WTC11 (cell line): ENCODE results near the gene ZNF382. TPM values are rescaled to one million over a fixed set of nuclear protein-coding genes. Genes with fewer than 3 reads are reported as not detected.
A peak's percentile ranks its signal among the peaks of the same experiment; 100 is the strongest.
"Not testable (repeated sequence)": the region's sequence is repeated elsewhere in the genome, so short reads cannot be mapped to it uniquely, and the experiment has no call there.

Source experiments
- ATAC-seq: fragments of 200-7000 bp; cut with Tn5 transposase; 2 replicates; pipeline ENCODE4 v1.10.0; 2021; ENCODE audit warnings: mild to moderate bottlenecking, moderate library complexity
- CTCF ChIA-PET: fragments of 300-600 bp; sonication (Branson Sonifier 250); formaldehyde crosslinking; loops from one replicate; lab custom pipeline; 2021; ENCODE audit warnings: antibody characterized with exemption; lab: Charles Lee
- POLR2A ChIA-PET: fragments of 350-600 bp; sonication (Branson Sonifier 250); formaldehyde crosslinking; loops from one replicate; lab custom pipeline; 2021; ENCODE audit warnings: antibody characterized with exemption; lab: Charles Lee
- DNase-seq: peaks from one replicate; pipeline ENCODE4 v3.0.0; 2021; ENCODE audit warnings: low spot score
- H3K27ac Mint-ChIP-seq: 2 replicates; pipeline ENCODE4 v1.8.0; 2021; ENCODE audit warnings: mixed read lengths
- H3K27me3 Mint-ChIP-seq: 2 replicates; pipeline ENCODE4 v1.8.0; 2021; ENCODE audit warnings: low read depth, mild to moderate bottlenecking, moderate library complexity, mixed read lengths
- H3K36me3 Mint-ChIP-seq: 2 replicates; pipeline ENCODE4 v1.8.0; 2021; ENCODE audit warnings: mixed read lengths
- H3K4me1 Mint-ChIP-seq: 2 replicates; pipeline ENCODE4 v1.8.0; 2022; ENCODE audit warnings: mixed read lengths
- H3K4me3 Mint-ChIP-seq: 2 replicates; pipeline ENCODE4 v1.8.0; 2021; ENCODE audit warnings: mild to moderate bottlenecking, moderate library complexity, mixed read lengths
- H3K9me3 Mint-ChIP-seq: 2 replicates; pipeline ENCODE4 v1.8.0; 2021; ENCODE audit warnings: mixed read lengths
- CREM ChIP-seq: sonication (generic); formaldehyde crosslinking; IDR thresholded peaks from 2 replicates; pipeline ENCODE4 v1.8.1; 2022; ENCODE audit warnings: mild to moderate bottlenecking, missing genetic modification reagents, moderate library complexity
- E2F1 ChIP-seq: sonication (generic); formaldehyde crosslinking; IDR thresholded peaks from 2 replicates; pipeline ENCODE4 v1.8.0; 2022; ENCODE audit warnings: mild to moderate bottlenecking, missing genetic modification reagents
- E2F5 ChIP-seq: sonication (generic); formaldehyde crosslinking; IDR thresholded peaks from 2 replicates; pipeline ENCODE4 v1.8.1; 2022; ENCODE audit warnings: mild to moderate bottlenecking, moderate library complexity, missing genetic modification reagents
- JUN ChIP-seq: sonication (generic); formaldehyde crosslinking; IDR thresholded peaks from 2 replicates; pipeline ENCODE4 v1.8.0; 2023; ENCODE audit warnings: mild to moderate bottlenecking, missing genetic modification reagents
- TCF7 ChIP-seq: sonication (generic); formaldehyde crosslinking; IDR thresholded peaks from 2 replicates; pipeline ENCODE4 v1.8.0; 2022; ENCODE audit warnings: mild to moderate bottlenecking, low read depth, missing genetic modification reagents, moderate library complexity
- TEAD4 ChIP-seq: sonication (generic); formaldehyde crosslinking; IDR thresholded peaks from 2 replicates; pipeline ENCODE4 v1.8.0; 2022; ENCODE audit warnings: mild to moderate bottlenecking, missing genetic modification reagents
- ZBTB43 ChIP-seq: sonication (generic); formaldehyde crosslinking; IDR thresholded peaks from 2 replicates; pipeline ENCODE4 v1.8.1; 2023; ENCODE audit warnings: mild to moderate bottlenecking, missing genetic modification reagents
- ZNF281 ChIP-seq: sonication (generic); formaldehyde crosslinking; IDR thresholded peaks from 2 replicates; pipeline ENCODE4 v1.8.0; 2023; ENCODE audit warnings: mild to moderate bottlenecking, missing genetic modification reagents
- ZNF317 ChIP-seq: sonication (generic); formaldehyde crosslinking; IDR thresholded peaks from 2 replicates; pipeline ENCODE4 v1.8.1; 2023; ENCODE audit warnings: low read depth, mild to moderate bottlenecking, moderate library complexity, missing genetic modification reagents, borderline replicate concordance
- ZNF396 ChIP-seq: fragments of 250-450 bp; sonication (Bioruptor Pico); IDR thresholded peaks from 2 replicates; pipeline ENCODE4 v1.8.0; 2021; ENCODE audit warnings: mild to moderate bottlenecking, moderate library complexity, borderline replicate concordance
- ZNF416 ChIP-seq: fragments of 250-450 bp; sonication (Bioruptor Pico); IDR thresholded peaks from 2 replicates; pipeline ENCODE4 v1.9.0; 2021; ENCODE audit warnings: mild to moderate bottlenecking, inconsistent platforms
- ZNF425 ChIP-seq: fragments of 250-450 bp; sonication (Bioruptor Pico); conservative IDR thresholded peaks from 2 replicates; pipeline ENCODE4 v1.9.0; 2021; ENCODE audit warnings: mild to moderate bottlenecking
- ZNF532 ChIP-seq: fragments of 250-450 bp; sonication (Bioruptor Pico); IDR thresholded peaks from 2 replicates; pipeline ENCODE4 v1.9.0; 2021; ENCODE audit warnings: mild to moderate bottlenecking, borderline replicate concordance
- total RNA-seq: library from RNA; stranded (reverse); gene quantifications from 3 replicates; pipeline ENCODE4 v1.2.3, GENCODE V29; 2021

Gene ZNF382
- total RNA-seq, 1 experiment from 2014 or later, result 8.2 TPM

- H3K27ac Mint-ChIP-seq, POLR2A ChIA-PET, CTCF ChIA-PET, DNase-seq, H3K36me3 Mint-ChIP-seq, ATAC-seq, H3K9me3 Mint-ChIP-seq, H3K4me3 Mint-ChIP-seq: not testable (repeated sequence)
- Mint-ChIP-seq H3K27me3 (peaks cover 34% of the 10 kb centered on the region), H3K4me1 (peaks cover 13% of the 10 kb centered on the region)
Observed at GRCh38 chr19:36602681-36603080, 2.4 kb upstream of the ZNF382 start.

GRCh38 chr19:36604656-36605100 is 435 bp upstream of the ZNF382 start:
- peak; percentile 26 for DNase-seq
- ATAC-seq, result peak; percentile 50
- POLR2A ChIA-PET, result interaction anchor here (0.7 to 1.3 kb wide), 2 partner anchors 31 to 542 kb away, joined by 3 to 5 read pairs; partner anchors contain the start of gene ZNF529
- peaks cover 34% of the 10 kb centered on the region for H3K27me3 Mint-ChIP-seq
- peaks cover 13% of the 10 kb centered on the region for H3K4me1 Mint-ChIP-seq
- H3K9me3 Mint-ChIP-seq, result no peaks in the 10 kb centered on the region
- H3K4me3 Mint-ChIP-seq, result peak overlapping the region; percentile 82
- TF ChIP-seq E2F5 (CRISPR knock-in tag) (no peak), JUN (CRISPR knock-in tag) (no peak), E2F1 (CRISPR knock-in tag) (no peak), ZNF281 (CRISPR knock-in tag) (peak; percentile 17; the same call in 1 of the 2 replicates), ZBTB43 (CRISPR knock-in tag) (no peak), ZNF532 (CRISPR knock-in tag) (no peak)
- CTCF ChIA-PET, result no interaction called here
- no peaks in the 10 kb centered on the region for H3K36me3 Mint-ChIP-seq
- H3K27ac Mint-ChIP-seq, result no peak overlapping the region

GRCh38 chr19:36605877-36606478 is 865 bp downstream of the ZNF382 start:
- POLR2A ChIA-PET, result interaction anchor here (1.3 kb wide), 1 partner anchor 33 kb away, joined by 5 read pairs; the partner anchor contains the start of gene ZNF529
- DNase-seq (no peak), ATAC-seq (no peak)
- Mint-ChIP-seq H3K4me1 (peaks cover 13% of the 10 kb centered on the region), H3K36me3 (no peaks in the 10 kb centered on the region), H3K4me3 (peak overlapping the region; percentile 82), H3K9me3 (no peaks in the 10 kb centered on the region), H3K27ac (no peak overlapping the region), H3K27me3 (peaks cover 34% of the 10 kb centered on the region)
- CTCF ChIA-PET, result no interaction called here
- no peak for TF ChIP-seq TEAD4 (CRISPR knock-in tag)
- no peak for TF ChIP-seq ZNF425 (CRISPR knock-in tag)
- TF ChIP-seq CREM (CRISPR knock-in tag), result no peak
- TF ChIP-seq TCF7 (CRISPR knock-in tag), result no peak
- TF ChIP-seq ZNF317 (CRISPR knock-in tag), result no peak
- no peak for TF ChIP-seq ZNF416 (CRISPR knock-in tag)
- TF ChIP-seq E2F5 (CRISPR knock-in tag), result no peak
- TF ChIP-seq ZNF396 (CRISPR knock-in tag), result no peak
